HG03280 (cell line): ENCODE measurements around the gene ADAMTSL2.

Experiments
- ATAC-seq: cut with Tn5 transposase; IDR thresholded peaks from one replicate; pipeline ENCODE4 v1.9.1; 2021; ENCODE audit warnings: mild to moderate bottlenecking, moderate library complexity; ENCODE audit not compliant: unreplicated experiment

The ADAMTSL2 gene

DNA sequence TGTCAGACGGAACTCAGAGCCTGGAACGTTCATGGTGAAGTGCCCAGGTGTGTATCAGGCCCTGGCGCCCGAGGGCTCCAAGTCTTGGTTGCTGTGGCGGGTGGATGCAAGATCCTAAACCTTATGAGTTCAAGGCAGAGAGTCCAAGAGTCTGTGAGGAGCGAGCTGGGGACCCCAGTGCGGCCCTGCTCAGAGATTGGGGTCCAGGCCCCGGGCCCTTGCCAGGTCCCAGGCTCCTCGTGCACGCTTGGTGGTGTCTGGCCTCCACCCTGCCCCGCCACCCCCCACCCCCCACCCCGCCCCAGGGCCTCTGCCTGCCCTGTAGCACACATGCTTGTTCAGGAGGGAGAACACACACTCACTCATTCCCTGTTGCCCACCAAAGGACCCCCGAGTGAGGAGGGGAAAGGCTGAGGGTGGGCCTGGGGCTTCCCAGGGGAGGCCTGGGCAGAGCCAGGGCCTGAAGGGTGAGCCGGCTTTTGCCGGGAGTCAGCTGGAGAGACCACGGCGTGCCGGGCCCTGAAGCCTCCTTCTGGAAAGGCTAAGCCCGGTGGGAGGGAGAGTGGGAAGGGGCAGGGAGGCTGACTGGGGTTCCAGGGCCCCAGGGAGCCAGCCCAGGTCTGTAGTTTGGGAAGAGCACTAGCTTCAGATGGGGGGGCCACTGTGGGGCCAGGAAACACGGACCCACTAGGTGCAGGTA lies 37.5 kb downstream of the ADAMTSL2 start:
- ATAC-seq, result no peak

DNA sequence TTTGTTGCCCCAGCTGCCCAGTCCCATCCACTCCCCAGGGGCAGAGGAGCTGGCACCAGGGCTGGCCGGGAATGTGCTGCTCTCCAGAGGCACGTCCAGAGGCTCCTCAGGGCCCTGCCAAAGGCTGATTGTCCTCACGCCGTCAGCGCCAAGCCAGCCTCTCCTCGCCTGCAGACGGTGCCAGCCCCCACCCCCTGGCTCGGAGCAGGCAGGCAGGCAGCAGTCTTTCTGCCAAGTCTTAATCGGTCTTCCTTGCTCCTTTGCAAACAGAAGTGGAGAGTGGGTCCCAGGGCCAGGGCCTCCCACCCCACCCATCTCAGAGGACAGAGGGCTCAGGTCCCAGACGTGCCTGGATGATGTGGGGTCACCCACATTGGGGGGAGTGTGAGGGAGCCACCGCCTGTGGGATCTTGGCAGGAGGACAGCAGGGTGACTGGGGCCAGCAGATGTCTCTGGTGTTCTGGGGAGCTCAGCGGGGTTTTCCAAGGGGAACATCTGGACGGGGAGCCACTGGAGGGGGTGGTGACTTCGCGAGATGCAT lies 38.4 kb downstream of the ADAMTSL2 start:
- no peak for ATAC-seq

GRCh38 chr9:133573791-133574515 lies 39.4 kb downstream of the ADAMTSL2 start:
- ATAC-seq, result no peak

- no peak for ATAC-seq
Observed at GRCh38 chr9:133574771-133575170, 40.3 kb downstream of the ADAMTSL2 start.

DNA sequence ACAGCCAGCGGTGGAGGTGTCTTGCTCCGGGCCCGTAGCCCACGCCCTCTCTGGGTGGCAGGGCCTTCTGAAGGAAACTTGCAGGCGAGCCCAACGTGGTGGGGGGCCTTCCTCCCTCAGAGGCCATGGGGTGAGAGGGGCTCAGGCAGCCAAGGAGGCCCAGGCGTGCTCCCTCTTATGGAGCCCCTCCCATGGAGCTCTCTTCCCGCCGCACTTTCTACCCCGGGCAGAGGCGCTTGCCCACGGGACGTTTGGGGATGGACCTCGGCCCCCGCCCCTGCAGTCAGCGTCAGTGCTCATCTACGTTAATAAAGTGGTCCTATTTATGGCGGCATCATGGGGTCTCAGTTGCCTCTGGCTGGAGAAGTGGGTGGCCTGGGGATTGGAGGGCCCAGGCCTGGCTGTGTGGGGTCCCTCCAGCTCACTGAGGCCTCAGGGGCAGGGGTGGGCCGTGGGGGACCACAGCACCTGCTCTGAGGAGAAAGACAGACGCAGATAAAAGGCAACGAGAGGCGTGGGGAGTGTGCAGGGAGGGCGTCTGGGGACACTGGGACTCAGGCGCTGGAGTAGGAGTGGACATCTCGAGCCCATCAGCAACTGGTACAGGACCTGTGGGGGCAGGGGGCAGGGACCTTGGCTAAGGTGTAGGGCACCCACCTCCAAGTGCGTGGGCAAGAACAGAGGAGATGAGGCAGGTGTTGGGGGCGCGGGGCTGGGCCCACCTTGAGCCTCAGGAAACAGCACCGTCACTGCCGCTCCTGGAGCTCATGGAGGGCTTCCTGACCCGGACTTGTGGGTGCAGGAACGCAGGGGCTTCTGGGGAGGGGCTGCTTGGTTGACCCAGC lies 40.9 kb downstream of the ADAMTSL2 start:
- ATAC-seq, result no peak

- no peak for ATAC-seq
Observed at GRCh38 chr9:133576031-133576874, 41.7 kb downstream of the ADAMTSL2 start.

DNA sequence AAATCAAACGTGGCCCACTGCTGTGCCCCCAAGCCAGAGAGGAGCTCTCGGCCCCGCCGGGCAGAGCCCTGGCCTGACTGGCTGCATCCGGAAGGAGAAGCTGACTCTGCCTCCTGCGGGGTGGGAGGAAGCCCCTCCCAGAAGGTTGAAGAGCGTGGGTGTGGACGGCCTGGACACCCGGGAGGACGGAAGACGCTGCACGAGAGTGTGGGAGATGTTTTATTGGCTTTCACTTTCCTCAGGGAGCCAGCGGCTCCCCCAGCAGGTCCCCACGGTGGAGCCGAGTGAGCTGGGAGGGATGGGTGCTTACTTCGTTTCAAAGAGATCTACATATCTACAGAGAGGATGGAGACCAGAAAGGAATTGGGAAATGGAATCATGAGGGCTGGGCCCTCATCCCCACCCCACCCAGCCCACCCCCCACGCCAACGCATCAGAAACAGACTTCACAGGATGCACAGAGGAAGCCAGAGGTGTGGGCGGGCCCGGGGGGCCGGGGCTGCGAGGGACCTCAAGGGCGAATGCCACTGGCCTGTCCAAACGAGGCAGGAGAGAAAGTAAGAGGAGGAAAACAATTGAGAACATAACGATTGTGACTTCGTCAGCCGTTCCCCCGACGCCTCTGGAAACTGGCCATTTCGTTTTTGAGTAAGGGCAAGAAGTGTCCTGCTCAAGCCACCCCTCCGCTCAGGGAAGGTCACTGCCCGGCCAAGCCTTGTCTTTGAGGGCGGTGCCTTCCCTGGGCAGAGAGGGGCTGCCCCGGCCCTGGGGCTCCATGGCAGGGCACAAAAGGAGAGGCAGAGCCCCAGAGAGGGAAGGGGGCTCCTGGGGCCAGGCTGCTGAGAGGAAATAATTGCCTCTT lies 42.6 kb downstream of the ADAMTSL2 start:
- no peak for ATAC-seq

DNA sequence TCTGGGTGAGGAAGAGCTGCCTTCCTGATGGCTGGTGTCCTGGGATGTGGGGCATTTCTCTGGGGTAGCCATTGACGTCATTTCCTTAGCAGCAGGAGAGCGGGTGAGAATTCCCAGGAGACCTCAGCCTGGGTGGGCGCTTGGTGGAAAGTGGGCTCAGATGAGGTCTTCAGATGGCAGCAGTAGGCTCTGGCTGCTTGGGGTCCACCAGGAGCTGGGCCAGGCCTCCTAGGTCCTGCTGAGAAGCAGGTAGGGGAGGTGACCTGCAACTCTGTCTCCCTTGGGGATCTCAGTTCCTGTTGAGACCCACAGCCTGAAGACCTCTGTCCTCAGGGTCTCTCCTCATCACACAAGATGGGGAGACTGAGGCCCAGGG lies 43.2 kb downstream of the ADAMTSL2 start:
- no peak for ATAC-seq

GRCh38 chr9:133578524-133579441 lies 44.3 kb downstream of the ADAMTSL2 start:
- no peak for ATAC-seq

DNA sequence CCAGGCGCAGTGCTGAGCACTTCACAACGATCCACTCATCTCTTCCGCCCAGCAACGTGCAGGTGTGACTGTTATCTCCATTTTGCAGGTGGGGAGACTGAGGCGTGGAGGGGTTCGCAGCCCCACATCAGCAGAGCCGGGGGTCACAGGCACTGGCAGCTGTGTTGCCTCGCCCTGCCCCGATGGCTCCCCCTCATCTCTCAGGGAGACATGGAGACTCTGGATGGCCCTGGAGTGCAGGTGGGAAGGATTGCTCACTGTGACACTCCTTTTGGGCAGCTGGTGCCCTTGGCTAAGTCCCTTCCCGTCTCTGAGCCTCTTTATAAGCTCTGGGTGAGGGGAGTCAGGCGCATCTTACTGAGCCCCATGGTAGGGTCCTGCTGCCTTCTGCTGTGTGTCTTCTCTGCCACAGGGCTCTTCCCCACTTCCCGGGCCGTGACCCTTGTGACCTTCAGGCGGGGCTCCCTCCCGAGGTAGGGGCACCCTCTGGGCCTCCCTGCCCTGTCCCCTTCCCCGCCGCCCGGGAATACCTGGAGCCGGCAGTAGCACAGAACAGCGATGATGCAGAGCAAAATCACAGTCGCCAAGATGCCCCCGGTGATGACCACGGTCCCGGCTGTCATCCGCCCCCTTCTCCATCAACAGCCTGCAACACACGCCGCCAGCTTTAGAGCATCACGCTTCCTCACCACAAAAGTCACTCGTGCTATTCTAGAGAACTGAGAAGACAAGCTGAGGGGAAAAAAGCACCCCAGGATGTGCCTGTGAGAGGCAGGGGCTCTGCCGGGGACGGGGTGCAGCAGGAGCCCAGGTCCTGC lies 45.3 kb downstream of the ADAMTSL2 start:
- ATAC-seq, result no peak

- ATAC-seq, result no peak
Observed at GRCh38 chr9:133580419-133580738, 45.9 kb downstream of the ADAMTSL2 start.

- ATAC-seq, result no peak
Observed at GRCh38 chr9:133581011-133581410, 46.5 kb downstream of the ADAMTSL2 start.

DNA sequence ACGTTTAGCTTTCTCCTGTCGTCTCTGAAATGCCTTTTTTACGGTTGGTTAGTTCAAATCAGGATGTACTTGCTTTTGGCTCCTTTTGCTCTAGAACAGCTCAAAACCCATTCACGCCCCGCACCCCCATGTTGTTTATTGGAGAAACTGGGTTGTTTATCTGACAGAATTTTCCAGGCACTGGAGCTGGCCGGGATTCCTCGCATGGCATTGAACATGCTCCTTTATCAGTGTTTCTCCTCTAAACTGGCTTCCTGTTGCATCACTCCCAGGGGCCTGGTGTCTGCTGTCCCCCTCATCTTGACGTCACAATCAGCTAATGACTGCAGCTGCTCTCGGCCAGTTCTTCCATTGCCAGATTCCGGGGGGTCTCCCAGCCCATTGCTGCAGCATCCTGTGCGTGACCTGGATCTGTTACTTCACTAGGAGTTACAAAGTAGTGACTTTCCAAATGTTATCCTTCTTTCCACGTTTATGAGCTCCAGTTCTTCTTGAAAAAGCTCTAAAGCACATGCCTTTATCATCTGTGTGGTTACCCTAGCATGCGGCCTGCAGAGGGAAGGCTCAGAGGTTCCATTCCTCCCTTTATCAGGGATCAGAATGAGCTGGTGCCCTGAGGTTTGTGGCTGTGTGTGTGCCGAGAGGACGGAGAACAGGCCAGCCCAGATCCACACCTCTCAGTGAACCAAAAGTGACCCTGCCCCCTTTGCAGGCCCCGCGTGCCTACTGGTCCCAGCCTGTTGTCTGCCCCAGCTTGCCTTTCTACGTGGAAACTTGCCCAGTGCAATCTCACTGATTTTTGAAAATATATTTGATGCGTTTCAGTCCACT lies 47.2 kb downstream of the ADAMTSL2 start:
- no peak for ATAC-seq

- ATAC-seq, result no peak
Observed at GRCh38 chr9:133582501-133583045, 48.1 kb downstream of the ADAMTSL2 start.

DNA sequence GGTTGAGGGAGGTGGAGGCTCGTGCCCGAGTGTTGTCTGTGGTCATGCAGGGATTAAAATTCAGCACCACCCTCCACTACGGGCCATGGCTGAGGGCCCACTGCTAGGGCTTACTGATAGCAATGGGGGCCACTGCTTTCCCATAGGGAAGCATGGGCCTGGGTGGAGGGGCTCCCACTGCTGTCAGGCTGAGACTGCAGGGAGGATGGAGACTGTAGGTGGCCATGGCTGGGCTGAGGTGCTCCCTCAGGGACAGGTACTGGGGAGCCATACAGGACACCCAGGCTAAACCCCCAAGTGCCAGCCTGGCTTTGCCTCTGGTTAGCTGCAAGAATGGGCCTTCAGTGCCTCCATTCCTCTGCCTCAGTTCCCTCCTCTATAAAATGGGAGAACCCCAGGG lies 48.6 kb downstream of the ADAMTSL2 start:
- ATAC-seq, result no peak

DNA sequence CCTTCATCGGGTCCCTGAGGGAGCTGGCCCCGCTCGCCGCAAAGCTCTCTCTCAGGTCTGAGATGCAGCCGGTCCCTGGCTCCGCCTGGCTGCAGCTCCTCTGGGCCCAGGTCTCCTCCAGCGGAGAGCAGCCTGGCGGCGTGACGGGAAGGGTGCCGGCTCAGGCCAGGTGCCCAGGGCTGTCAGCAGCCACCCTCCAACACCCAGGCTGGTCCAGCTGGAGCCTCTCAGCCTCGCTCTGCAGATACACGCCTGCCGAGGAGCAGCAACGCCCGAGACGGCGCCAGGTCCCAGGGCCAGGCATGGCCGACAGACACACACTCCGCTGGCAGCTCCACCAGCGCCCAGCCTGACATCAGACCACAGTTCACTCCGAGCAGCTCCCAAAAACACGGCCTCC lies 49.1 kb downstream of the ADAMTSL2 start:
- no peak for ATAC-seq

GRCh38 chr9:133584167-133584558 lies 49.7 kb downstream of the ADAMTSL2 start:
- ATAC-seq, result no peak
